ENCODE results near the gene FDXR. TPM values are rescaled to one million over a fixed set of nuclear protein-coding genes. Genes with fewer than 3 reads are reported as not detected.
"Not testable (repeated sequence)": the region's sequence is repeated elsewhere in the genome, so short reads cannot be mapped to it uniquely, and the experiment has no call there.

The FDXR gene
- total RNA-seq, 4 donors from 2014 or later = 3.6 to 7.8 (median 4.6) TPM

DNA sequence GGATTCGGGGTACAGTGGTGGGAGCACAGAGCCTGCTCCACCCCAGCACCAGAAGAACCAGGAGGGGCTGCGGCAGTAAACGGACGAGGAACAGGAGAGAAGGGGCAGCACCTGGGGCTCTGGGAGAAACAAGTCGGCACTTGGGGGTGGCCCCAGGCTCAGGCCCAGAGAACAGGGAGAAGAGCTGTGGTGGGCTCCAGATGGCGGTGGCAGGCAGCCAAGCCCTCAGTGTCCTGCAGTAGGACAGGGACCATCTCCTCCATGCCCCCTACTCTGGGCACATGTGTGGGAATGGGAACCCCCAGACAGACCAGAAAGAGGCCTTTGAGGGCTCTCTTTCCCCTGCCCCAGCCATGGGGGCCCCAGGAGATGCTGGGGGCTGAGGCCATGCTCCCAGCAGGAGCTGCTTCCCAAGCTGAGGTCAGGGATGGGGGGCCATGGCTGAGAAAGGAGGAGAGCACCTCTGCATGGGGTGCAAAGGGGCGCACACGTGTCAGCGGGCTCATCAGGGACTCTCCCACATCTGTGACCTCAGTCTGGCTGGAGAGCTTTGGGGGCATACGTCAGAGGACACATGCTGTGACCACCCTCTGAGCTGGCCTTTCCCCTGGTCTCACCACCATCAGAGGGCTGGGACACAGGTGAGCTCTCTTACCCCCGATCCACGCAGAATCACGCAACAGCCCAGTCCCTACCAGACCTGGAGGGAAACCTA, 43.5 kb upstream of the FDXR start:
- TF ChIP-seq, protein P1, sequence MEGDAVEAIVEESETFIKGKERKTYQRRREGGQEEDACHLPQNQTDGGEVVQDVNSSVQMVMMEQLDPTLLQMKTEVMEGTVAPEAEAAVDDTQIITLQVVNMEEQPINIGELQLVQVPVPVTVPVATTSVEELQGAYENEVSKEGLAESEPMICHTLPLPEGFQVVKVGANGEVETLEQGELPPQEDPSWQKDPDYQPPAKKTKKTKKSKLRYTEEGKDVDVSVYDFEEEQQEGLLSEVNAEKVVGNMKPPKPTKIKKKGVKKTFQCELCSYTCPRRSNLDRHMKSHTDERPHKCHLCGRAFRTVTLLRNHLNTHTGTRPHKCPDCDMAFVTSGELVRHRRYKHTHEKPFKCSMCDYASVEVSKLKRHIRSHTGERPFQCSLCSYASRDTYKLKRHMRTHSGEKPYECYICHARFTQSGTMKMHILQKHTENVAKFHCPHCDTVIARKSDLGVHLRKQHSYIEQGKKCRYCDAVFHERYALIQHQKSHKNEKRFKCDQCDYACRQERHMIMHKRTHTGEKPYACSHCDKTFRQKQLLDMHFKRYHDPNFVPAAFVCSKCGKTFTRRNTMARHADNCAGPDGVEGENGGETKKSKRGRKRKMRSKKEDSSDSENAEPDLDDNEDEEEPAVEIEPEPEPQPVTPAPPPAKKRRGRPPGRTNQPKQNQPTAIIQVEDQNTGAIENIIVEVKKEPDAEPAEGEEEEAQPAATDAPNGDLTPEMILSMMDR (IDR thresholded peaks at IDR 0.05) = no peak
- TF ChIP-seq POLR2AphosphoS5 (IDR thresholded peaks at IDR 0.05) (no peak), POLR2A (IDR thresholded peaks at IDR 0.05) (no peak), EP300 (IDR thresholded peaks at IDR 0.05) (no peak)
- Histone ChIP-seq H3K4me3 (no peak overlapping the region), H3K4me1 (peaks cover 0 to 4% (median 0%) of the 10 kb centered on the region in 3 donors), H3K9me3 (no peaks in the 10 kb centered on the region), H3K36me3 (no peaks in the 10 kb centered on the region), H3K27me3 (peaks cover 66% of the 10 kb centered on the region), H3K27ac (no peak overlapping the region)
- ATAC-seq = no peak
- WGBS, 2 donors (ENCODE audit: low coverage in 1 of 2) = 83 to 86% methylated on average over 3 to 9 of the region's 13 CpGs

DNA sequence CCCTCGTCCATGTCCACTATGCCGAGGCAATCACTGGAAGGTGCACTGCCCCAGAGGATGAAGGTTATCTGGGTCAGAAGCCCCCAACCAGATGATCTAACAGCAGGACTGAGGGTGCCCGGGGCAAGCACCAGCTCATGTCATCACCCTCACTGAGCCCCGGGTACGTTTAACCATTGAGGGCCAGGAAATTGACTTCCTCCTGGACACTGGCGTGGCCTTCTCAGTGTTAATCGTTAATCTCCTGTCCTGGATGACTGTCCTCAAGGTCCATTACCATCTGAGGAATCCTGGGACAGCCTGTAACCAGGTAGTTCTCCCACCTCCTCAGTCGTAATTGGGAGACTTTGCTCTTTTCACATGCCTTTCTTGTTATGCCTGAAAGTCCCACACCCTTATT, 38.6 kb upstream of the FDXR start:
- H3K36me3 ChIP-seq, H3K27ac ChIP-seq, H3K9me3 ChIP-seq, H3K4me1 ChIP-seq, ATAC-seq, H3K4me3 ChIP-seq: not testable (repeated sequence)
- 63 to 100% methylated on average over 2 of the region's 8 CpGs for WGBS, 2 donors (ENCODE audit: low coverage in 1 of 2)
- peaks cover 26% of the 10 kb centered on the region for H3K27me3 ChIP-seq

DNA sequence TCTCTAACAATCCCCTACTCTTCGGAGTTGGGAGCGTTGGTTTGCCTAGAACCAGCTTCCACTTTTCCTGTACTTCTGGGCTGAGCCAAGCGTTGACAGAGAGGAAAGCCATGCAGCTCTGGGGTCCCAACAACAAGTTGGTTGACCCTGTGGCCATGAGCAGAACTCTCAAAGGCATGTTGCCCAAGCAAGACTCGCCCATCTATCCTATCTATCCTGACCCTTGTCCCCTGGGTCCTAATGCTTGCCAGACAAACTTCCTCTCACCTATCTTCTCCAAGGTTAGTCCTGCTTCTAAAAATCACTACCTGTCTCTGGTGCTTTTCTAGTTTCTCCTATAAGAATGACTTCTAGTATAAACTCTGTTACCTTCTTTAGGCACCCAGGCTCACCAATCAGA, 36.3 kb upstream of the FDXR start:
- H3K27me3 ChIP-seq = peaks cover 32% of the 10 kb centered on the region
- H3K36me3 ChIP-seq, H3K4me3 ChIP-seq, H3K9me3 ChIP-seq, H3K4me1 ChIP-seq, ATAC-seq, H3K27ac ChIP-seq: not testable (repeated sequence)
- WGBS, 2 donors (ENCODE audit: low coverage in 1 of 2) = 83% methylated on average over 2 of the region's 4 CpGs; no CpG with 5 or more reads in 1 of the 2 donors

DNA sequence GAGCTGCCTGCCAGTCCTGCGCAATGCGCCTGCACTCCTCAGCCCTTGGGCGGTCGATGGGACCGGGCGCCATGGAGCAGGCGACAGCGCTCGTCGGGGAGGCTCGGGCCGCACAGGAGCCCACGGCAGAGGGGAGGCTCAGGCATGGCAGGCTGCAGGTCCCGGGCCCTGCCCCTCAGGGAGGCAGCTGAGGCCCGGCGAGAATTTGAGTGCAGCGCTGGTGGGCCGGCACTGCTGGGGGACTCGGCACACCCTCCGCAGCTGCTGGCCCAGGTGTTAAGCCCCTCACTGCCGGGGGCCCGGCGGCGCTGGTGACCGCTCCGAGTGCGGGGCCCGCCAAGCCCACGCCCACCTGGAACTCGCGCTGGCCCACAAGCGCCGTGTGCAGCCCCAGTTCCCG, 34.2 kb upstream of the FDXR start:
- no peak for TF ChIP-seq POLR2AphosphoS5 (IDR thresholded peaks at IDR 0.05)
- no peak for TF ChIP-seq POLR2A (IDR thresholded peaks at IDR 0.05)
- H3K36me3 ChIP-seq = no peaks in the 10 kb centered on the region
- H3K4me3 ChIP-seq = no peak overlapping the region
- H3K27ac ChIP-seq = no peak overlapping the region
- H3K4me1 ChIP-seq = no peaks in the 10 kb centered on the region
- peaks cover 52% of the 10 kb centered on the region for H3K27me3 ChIP-seq
- H3K9me3 ChIP-seq = no peaks in the 10 kb centered on the region
- WGBS, 2 donors (ENCODE audit: low coverage in 1 of 2) = 90% methylated on average over 2 of the region's 34 CpGs; no CpG with 5 or more reads in 1 of the 2 donors
- no peak for ATAC-seq

DNA sequence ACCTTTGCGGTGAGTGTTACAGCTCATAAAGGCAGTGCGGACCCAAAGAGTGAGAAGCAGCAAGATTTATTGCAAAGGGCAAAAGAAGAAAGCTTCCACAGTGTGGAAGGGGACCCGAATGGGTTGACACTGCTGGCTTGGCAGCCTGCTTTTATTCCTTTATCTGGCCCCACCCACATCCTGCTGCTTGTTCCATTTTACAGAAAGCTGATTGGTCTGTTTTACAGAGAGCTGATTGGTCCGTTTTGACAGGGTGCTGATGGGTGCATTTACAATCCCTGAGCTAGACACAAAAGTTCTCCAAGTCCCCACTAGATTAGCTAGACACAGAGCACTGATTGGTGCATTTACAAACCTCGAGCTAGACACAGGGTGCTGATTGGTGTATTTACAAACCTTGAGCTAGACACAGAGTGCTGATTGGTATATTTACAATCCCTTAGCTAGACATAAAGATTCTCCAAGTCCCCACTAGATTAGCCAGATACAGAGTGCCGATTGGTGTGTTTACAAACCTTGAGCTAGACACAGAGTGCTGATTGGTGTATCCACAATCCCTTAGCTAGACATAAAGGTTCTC, 33.5 kb upstream of the FDXR start:
- not testable (repeated sequence) for H3K4me1 ChIP-seq, H3K27ac ChIP-seq, H3K9me3 ChIP-seq, H3K4me3 ChIP-seq, H3K36me3 ChIP-seq, ATAC-seq
- H3K27me3 ChIP-seq = peaks cover 58% of the 10 kb centered on the region
- WGBS, 2 donors (ENCODE audit: low coverage in 1 of 2) = 45 to 62% methylated on average over 4 to 5 of the region's 6 CpGs

DNA sequence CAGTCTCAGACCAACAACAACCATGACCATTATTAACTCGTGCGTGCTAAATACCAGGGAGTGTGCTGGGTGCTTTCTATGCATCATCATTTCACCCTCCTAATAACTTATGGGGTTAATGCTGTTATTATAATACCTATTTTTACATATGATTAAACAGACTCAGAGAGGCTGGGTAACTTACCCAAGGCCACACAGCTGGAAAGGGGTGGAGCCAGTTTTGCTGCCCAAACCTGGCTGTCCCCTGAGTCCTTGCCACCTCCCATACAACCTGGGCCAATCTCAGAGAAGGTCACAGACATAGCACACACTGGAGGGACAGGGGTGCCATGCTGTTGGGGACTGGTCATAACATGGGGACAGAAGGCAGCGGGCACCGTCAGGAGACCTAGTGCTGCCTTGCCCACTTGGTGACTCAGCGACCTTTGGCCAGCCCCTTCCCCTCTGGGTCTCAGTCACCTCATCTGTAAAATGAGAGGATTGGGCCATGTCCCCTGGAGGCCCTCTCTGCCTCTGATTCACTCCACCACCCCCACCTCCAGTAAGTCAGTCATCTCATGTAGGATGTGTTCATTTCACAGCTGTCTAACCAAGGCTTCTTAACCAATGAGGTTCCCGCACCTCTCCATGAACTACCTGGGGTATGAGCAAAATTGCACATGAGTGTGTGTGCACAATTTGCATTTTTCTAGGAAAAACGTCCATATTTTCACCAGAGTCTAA, 32.1 kb upstream of the FDXR start:
- 52 to 62% methylated on average over 5 of the region's 7 CpGs for WGBS, 2 donors (ENCODE audit: low coverage in 1 of 2)
- no peaks in the 10 kb centered on the region for H3K4me1 ChIP-seq
- no peaks in the 10 kb centered on the region for H3K9me3 ChIP-seq
- no peaks in the 10 kb centered on the region for H3K36me3 ChIP-seq
- TF ChIP-seq EP300 (IDR thresholded peaks at IDR 0.05) = no peak
- no peak for TF ChIP-seq POLR2A (IDR thresholded peaks at IDR 0.05)
- TF ChIP-seq POLR2AphosphoS5 (IDR thresholded peaks at IDR 0.05) = no peak
- TF ChIP-seq, protein P1 (IDR thresholded peaks at IDR 0.05) = no peak
- ATAC-seq = no peak
- H3K4me3 ChIP-seq = no peak overlapping the region
- peaks cover 66% of the 10 kb centered on the region for H3K27me3 ChIP-seq
- H3K27ac ChIP-seq = no peak overlapping the region

DNA sequence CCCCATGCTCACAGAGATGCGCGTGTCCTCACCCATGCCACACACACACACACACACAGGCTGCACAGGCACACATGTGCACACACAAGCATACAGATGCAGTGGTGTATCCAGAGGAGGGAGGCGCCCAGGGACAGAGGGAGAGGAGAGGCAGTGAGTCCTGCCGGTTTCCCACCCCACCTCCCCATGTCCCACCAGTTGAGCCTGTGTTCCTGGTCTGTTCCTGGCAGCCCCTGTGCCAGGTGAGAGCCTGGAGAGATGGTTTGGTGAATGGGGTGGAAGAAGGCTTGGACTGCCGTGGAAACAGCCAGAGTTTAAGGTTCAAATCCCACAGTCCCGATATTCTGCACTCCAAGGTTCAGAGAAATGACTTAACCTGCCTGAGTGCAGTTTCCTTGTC, 30.9 kb upstream of the FDXR start:
- peaks cover 66% of the 10 kb centered on the region for H3K27me3 ChIP-seq
- H3K4me1 ChIP-seq = no peaks in the 10 kb centered on the region
- no peak overlapping the region for H3K4me3 ChIP-seq
- ATAC-seq = no peak
- TF ChIP-seq EP300 (IDR thresholded peaks at IDR 0.05) = no peak
- 63 to 85% methylated on average over 5 to 6 of the region's 6 CpGs for WGBS, 2 donors (ENCODE audit: low coverage in 1 of 2)
- no peaks in the 10 kb centered on the region for H3K9me3 ChIP-seq
- H3K36me3 ChIP-seq = no peaks in the 10 kb centered on the region
- H3K27ac ChIP-seq = no peak overlapping the region
